GM10847 (cell line): Measurements from ENCODE around the gene CSN3.
"Not testable (repeated sequence)": the region's sequence is repeated elsewhere in the genome, so short reads cannot be mapped to it uniquely, and the experiment has no call there.

ENCODE experiments used
- POLR2A ChIP-seq: IDR thresholded peaks from 2 replicates; pipeline ENCODE4 v1.6.1; 2011; ENCODE audit not compliant: insufficient read length; ENCODE audit errors: extremely low read depth

The CSN3 gene, protein sequence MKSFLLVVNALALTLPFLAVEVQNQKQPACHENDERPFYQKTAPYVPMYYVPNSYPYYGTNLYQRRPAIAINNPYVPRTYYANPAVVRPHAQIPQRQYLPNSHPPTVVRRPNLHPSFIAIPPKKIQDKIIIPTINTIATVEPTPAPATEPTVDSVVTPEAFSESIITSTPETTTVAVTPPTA

GRCh38 chr4:70242297-70242696 is at the start of gene CSN3:
Gene CSN3, plus strand, starts transcription at chr4:70242597. Its CDS starts 2,223 bp downstream, at chr4:70244820.
- not testable (repeated sequence) for TF ChIP-seq POLR2A

DNA sequence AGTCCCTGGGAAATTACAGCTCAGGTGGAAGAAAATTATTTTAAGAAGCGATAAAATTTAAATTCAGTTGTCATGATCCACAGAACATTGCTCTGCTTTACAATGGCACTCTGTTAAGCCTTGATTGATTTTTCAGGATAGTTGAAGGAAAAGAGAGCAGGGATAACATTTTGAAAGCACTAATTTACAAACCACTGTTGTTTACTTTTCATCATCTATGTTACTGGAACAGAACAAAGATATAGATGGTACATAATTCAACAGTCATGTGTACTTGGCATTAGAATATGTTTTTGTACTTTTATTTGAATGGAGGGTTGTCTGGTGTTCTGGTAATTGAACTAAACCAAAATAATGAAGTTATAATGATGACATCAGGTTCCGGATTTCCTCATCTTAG is 49.5 kb upstream of the CSN3 start:
- no peak for TF ChIP-seq POLR2A

- TF ChIP-seq POLR2A: no peak
Measured at GRCh38 chr4:70195425-70195824, 47.0 kb upstream of the CSN3 start, which contains the start of gene ODAM. Gene ODAM, plus strand, starts transcription at chr4:70195725. Its CDS starts 819 bp downstream, at chr4:70196544.

DNA sequence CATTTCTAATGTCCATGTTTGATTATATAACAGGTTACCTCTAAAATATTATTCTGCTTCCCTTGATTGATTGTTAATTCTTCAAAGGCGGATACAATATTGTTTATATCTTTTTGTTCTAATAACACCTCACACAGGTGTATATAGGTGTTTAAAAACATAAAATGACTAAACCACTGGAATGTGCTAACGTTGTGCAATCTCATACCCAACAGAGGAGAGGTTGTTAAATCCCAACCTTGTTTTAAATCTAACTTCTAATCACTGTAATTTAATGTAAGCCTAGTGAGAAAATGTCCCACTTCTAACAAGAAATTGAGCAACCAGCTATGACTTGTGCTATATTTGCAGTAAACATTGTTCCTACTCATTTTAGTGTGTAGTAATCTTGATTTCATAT is 45.5 kb upstream of the CSN3 start:
- no peak for TF ChIP-seq POLR2A

GRCh38 chr4:70197842-70198241 is 44.6 kb upstream of the CSN3 start:
- no peak for TF ChIP-seq POLR2A

DNA sequence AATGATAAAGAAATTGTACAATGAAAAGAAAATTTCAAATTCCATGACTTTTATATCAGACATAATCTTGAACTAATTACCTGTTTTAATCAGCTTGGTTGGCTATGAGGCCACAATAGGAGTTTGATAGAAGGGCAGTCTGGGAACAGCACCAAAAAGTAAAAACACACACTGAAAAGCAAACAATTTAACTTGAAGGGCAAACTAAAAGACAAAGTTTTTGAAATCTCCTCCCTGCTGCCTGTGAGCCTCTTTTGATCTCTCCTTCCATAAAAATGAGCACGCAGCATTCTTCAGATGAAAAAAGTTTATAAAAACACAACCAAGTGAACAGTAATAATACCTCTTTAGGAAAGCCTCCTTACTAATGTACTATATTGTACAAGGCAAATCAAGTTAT is 38.8 kb upstream of the CSN3 start:
- no peak for TF ChIP-seq POLR2A

GRCh38 chr4:70225824-70226223 is 16.6 kb upstream of the CSN3 start, which contains the start of gene FDCSP:
Gene FDCSP, plus strand, starts transcription at chr4:70226124. Its CDS starts 5,071 bp downstream, at chr4:70231195.
- no peak for TF ChIP-seq POLR2A

- no peak for TF ChIP-seq POLR2A
Measured at GRCh38 chr4:70236125-70236524, 6.3 kb upstream of the CSN3 start.

DNA sequence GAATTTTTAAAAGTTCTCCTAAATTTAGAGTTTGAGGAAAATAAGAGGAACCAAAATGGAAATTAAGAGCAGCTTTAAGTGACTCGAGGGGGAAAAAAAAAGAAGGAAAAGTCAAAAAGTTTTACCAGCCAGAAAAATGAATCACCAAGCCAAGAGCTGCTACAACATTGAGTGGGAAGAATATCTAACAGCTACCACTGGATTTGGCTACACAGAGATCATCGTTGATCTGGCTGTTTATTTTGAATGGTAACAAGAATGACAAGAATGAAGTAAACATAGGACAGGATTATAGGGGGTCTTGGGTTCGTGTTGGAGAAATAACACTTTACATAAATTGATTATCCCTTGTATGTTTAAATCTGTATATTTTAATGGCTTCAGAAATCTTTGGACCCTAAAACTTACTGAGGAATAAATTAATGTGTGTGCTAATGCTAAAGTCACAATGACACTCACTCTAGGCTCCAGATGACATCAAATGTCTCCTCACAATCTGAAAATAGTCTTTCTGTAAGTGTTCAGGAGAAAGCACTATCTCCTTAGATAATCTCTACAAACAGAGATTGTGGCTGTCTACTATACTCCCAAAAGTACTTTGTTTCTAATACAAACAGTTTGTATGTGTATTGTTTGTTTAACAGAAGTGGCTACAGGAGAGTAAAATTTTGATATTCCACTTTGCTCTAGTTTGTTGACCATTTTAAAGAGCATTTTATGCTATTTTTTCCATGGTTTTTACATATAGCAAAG is 3.1 kb upstream of the CSN3 start:
- no peak for TF ChIP-seq POLR2A

DNA sequence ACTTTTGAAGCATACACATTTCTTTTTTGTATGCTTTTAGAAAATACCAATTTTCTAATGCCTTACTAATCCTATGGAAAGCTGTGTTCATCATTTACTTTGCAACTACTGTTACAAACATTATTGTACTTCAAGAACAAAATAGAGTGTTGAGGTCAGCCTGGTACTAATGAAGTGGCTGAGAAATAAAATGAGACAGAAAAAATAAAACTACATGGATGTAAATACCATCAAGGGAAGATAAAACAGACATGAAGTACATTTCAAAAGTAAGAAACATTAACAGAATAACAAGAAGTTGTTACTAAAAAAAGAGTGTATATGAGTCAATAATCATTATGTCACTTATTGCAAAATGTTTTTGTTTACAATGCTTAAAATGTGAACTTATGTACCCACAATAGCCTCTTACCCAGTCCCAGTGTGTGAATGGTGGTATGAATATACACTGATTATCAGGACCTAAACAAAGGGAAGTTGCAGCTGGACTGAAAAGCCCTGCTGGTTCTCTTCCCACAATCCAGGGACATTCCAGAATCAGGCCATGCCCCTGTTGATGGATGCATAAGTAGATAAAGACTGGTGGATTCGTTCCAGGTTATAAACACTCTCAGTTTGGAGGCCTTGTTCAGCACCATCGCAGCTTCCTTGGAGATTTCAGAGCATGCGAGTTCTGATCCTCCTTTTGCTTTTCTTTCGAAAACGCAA is 2.4 kb upstream of the CSN3 start:
- TF ChIP-seq POLR2A: no peak

- TF ChIP-seq POLR2A: no peak
Measured at GRCh38 chr4:70243091-70243490, 694 bp downstream of the CSN3 start.

DNA sequence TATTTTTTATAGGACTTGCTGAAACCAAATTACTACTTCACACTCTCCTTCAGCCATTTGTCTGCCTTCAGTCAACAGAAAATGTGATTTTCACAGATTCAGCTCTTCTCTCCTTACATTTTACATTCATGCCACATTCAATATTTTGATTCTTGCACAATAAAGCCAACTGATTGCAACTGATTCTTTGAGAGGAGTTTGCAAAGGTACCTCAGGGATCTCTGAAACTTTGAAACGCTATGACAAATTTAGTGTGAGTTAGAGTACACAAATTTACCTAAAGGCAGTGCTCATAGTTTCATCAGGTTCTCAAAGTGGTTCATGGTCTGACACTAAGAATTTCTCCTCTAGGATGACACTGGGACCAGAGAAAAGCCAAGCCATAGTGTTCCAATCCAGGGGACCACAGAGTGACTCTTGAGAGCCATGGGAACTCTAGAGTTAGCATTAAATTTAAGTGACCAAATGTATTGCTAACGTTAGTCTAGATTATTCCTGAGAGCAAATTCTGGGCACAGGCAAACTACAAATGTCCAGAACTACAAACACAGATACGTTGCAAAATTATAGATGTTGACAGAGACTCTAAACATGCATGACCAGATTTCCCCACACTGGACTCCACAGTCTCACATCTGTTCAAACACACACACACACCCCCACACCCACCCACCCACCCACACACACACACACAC is 9.0 kb downstream of the CSN3 start:
- no peak for TF ChIP-seq POLR2A

DNA sequence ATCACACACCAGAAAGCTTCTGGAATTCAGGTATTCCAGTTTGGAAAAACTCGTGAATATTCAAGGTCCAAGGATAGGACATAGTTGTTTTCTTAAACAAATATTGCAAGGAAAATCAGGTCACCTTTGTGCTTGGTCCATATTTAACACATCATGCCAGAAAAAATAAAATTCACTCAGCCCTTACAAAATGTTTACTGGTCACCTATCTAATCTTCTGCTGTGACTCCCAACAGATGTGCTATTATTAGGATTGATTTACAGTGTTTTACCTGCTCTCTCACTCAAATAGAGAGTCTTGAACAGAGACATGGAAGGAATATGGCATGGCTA is 9.5 kb downstream of the CSN3 start:
- TF ChIP-seq POLR2A: no peak

- TF ChIP-seq POLR2A: no peak
Measured at GRCh38 chr4:70269674-70270073, 27.3 kb downstream of the CSN3 start.

DNA sequence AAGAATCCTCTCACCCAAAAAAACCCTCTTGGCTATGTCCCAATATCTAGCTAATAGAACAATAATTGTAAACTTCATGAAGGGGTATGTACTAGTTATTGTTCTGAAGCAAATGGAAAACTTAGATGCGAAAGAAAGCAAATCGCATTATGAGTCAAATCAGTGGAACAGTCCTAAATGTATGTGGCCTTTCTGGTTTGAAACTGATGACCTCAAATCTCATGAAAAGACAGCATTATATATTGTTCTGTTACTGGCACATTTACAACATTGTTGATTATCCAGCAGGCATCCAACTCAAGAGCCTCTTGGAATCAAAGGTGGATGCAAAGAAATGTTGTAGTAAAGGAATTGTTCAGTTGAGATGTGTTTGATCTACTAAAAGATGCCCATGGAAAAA is 34.7 kb downstream of the CSN3 start:
- TF ChIP-seq POLR2A: no peak
